GM18907 (cell line): ENCODE results near the gene FBN3.
"Not testable (repeated sequence)": the region's sequence is repeated elsewhere in the genome, so short reads cannot be mapped to it uniquely, and the experiment has no call there.

ENCODE experiments used
- ATAC-seq: cut with Tn5 transposase; IDR thresholded peaks from one replicate; pipeline ENCODE4 v1.9.1; 2021; ENCODE audit warnings: mild to moderate bottlenecking, moderate library complexity; ENCODE audit not compliant: unreplicated experiment

The FBN3 gene

GRCh38 chr19:8120636-8121480 lies 28.5 kb downstream of the FBN3 start:
- ATAC-seq, result no peak

GRCh38 chr19:8117991-8118390 lies 31.4 kb downstream of the FBN3 start:
- ATAC-seq, result no peak

- no peak for ATAC-seq
Observed at GRCh38 chr19:8116437-8117293, 32.7 kb downstream of the FBN3 start.

- ATAC-seq, result no peak
Observed at GRCh38 chr19:8115805-8116396, 33.5 kb downstream of the FBN3 start.

GRCh38 chr19:8113017-8113416 lies 36.4 kb downstream of the FBN3 start:
- no peak for ATAC-seq

GRCh38 chr19:8111376-8111775 lies 38.0 kb downstream of the FBN3 start:
- ATAC-seq, result no peak

- ATAC-seq, result no peak
Observed at GRCh38 chr19:8110931-8111330, 38.5 kb downstream of the FBN3 start.

GRCh38 chr19:8109890-8110662 lies 39.3 kb downstream of the FBN3 start:
- no peak for ATAC-seq

- no peak for ATAC-seq
Observed at GRCh38 chr19:8109455-8109854, 39.9 kb downstream of the FBN3 start.

GRCh38 chr19:8108560-8109445 lies 40.6 kb downstream of the FBN3 start:
- ATAC-seq, result no peak

- no peak for ATAC-seq
Observed at GRCh38 chr19:8107301-8107903, 42.0 kb downstream of the FBN3 start.

- no peak for ATAC-seq
Observed at GRCh38 chr19:8105471-8105870, 43.9 kb downstream of the FBN3 start.

GRCh38 chr19:8101910-8102309 lies 47.5 kb downstream of the FBN3 start:
- not testable (repeated sequence) for ATAC-seq

- ATAC-seq, result no peak
Observed at GRCh38 chr19:8101311-8101710, 48.1 kb downstream of the FBN3 start.

- ATAC-seq, result no peak
Observed at GRCh38 chr19:8097681-8098567, 51.5 kb downstream of the FBN3 start.

GRCh38 chr19:8097198-8097597 lies 52.2 kb downstream of the FBN3 start:
- no peak for ATAC-seq

GRCh38 chr19:8096071-8096470 lies 53.3 kb downstream of the FBN3 start:
- ATAC-seq, result no peak

GRCh38 chr19:8095354-8095886 lies 54.0 kb downstream of the FBN3 start:
- no peak for ATAC-seq
